ENCODE data around the gene ACER1. TPM values are rescaled to one million over a fixed set of nuclear protein-coding genes. Genes with fewer than 3 reads are reported as not detected.
"Not testable (repeated sequence)": the region's sequence is repeated elsewhere in the genome, so short reads cannot be mapped to it uniquely, and the experiment has no call there.

ACER1 gene
- total and polyA plus RNA-seq, 11 donors: not detected

GRCh38 chr19:6322284-6322683 is 11.1 kb downstream of the ACER1 start:
- Histone ChIP-seq H3K27me3 (peaks cover 0 to 27% (median 0%) of the 10 kb centered on the region in 9 donors), H3K27ac (no peak overlapping the region), H3K4me3 (no peak overlapping the region), H3K4me1 (no peaks in the 10 kb centered on the region), H3K36me3 (no peaks in the 10 kb centered on the region), H3K9me3 (no peaks in the 10 kb centered on the region)
- ATAC-seq (no peak), DNase-seq (no peak)
- 48 to 55% (median 50%) methylated on average over 3 of the region's 3 CpGs for WGBS, 4 donors
- intact Hi-C loops (cut with DNase I): no loop called here
- TF ChIP-seq POLR2A (IDR thresholded peaks at IDR 0.05): no peak
- TF ChIP-seq CTCF (IDR thresholded peaks at IDR 0.05): no peak

- ATAC-seq (no peak), DNase-seq (no peak)
- intact Hi-C loops (cut with DNase I): no loop called here
- TF ChIP-seq POLR2A (IDR thresholded peaks at IDR 0.05) (no peak), CTCF (IDR thresholded peaks at IDR 0.05) (no peak)
- peaks cover 0 to 27% (median 0%) of the 10 kb centered on the region in 9 donors for H3K27me3 ChIP-seq
- H3K4me3 ChIP-seq: no peak overlapping the region
- no peaks in the 10 kb centered on the region for H3K9me3 ChIP-seq
- WGBS, 4 donors: 34 to 40% (median 37%) methylated on average over 4 of the region's 4 CpGs
- no peaks in the 10 kb centered on the region for H3K36me3 ChIP-seq
- H3K27ac ChIP-seq: no peak overlapping the region
- H3K4me1 ChIP-seq: no peaks in the 10 kb centered on the region
These were observed 14.0 kb downstream of the ACER1 start for GRCh38 chr19:6319376-6319775.

GRCh38 chr19:6318772-6319171 is 14.6 kb downstream of the ACER1 start:
- Histone ChIP-seq H3K9me3 (peaks cover 0 to 3% (median 0%) of the 10 kb centered on the region in 12 donors), H3K36me3 (no peaks in the 10 kb centered on the region), H3K27me3 (peaks cover 0 to 27% (median 0%) of the 10 kb centered on the region in 9 donors), H3K27ac (no peak overlapping the region), H3K4me1 (no peaks in the 10 kb centered on the region), H3K4me3 (no peak overlapping the region)
- no peak for ATAC-seq
- intact Hi-C loops (cut with DNase I): no loop called here
- no peak for DNase-seq
- 64 to 81% (median 74%) methylated on average over 5 of the region's 5 CpGs for WGBS, 4 donors
- TF ChIP-seq CTCF (IDR thresholded peaks at IDR 0.05): no peak
- no peak for TF ChIP-seq POLR2A (IDR thresholded peaks at IDR 0.05)

GRCh38 chr19:6315646-6316045 is 17.8 kb downstream of the ACER1 start:
- H3K4me3 ChIP-seq; DNase-seq; ATAC-seq; H3K4me1 ChIP-seq; H3K36me3 ChIP-seq; H3K27ac ChIP-seq; intact Hi-C loops (cut with DNase I): not testable (repeated sequence)
- Histone ChIP-seq H3K27me3 (peaks cover 0 to 17% (median 0%) of the 10 kb centered on the region in 9 donors), H3K9me3 (peaks cover 0 to 12% (median 4%) of the 10 kb centered on the region in 12 donors)
- 82 to 84% (median 83%) methylated on average over 5 of the region's 5 CpGs for WGBS, 4 donors

- no peaks in the 10 kb centered on the region for H3K4me1 ChIP-seq
- WGBS, 4 donors: 63 to 68% (median 66%) methylated on average over 5 of the region's 5 CpGs
These were observed 19.9 kb downstream of the ACER1 start for GRCh38 chr19:6313398-6313969.

More at GRCh38 chr19:6313398-6313969, 19.9 kb downstream of the ACER1 start:
- no peaks in the 10 kb centered on the region for H3K36me3 ChIP-seq
- TF ChIP-seq CTCF (IDR thresholded peaks at IDR 0.05): no peak
- DNase-seq: no peak
- no peak for ATAC-seq
- intact Hi-C loops (cut with DNase I): no loop called here
- H3K27me3 ChIP-seq: peaks cover 0 to 5% (median 0%) of the 10 kb centered on the region in 9 donors
- no peak overlapping the region for H3K4me3 ChIP-seq
- H3K27ac ChIP-seq: no peak overlapping the region
- H3K9me3 ChIP-seq: peaks cover 0 to 12% (median 4%) of the 10 kb centered on the region in 12 donors
